ENCODE data around the gene CHID1. TPM values are rescaled to one million over a fixed set of nuclear protein-coding genes. Genes with fewer than 3 reads are reported as not detected.

Gene CHID1
- total RNA-seq, 2 donors from 2014 or later: 61.2 to 195 TPM

GRCh38 chr11:890794-891540 lies 19.6 kb downstream of the CHID1 start:
- H3K36me3 ChIP-seq: peaks cover 4% of the 10 kb centered on the region
- H3K4me1 ChIP-seq (ENCODE audit: control insufficient read depth in 1 of 2, low read depth in 2 of 2): no peaks in the 10 kb centered on the region
- no peak overlapping the region for H3K4me3 ChIP-seq
- TF ChIP-seq CTCF (IDR thresholded peaks at IDR 0.05): no peak
- no peak for DNase-seq (ENCODE audit: low spot score)
- no peaks in the 10 kb centered on the region for H3K27me3 ChIP-seq (replicated peaks; ENCODE audit: insufficient read depth)
- no peak overlapping the region for H3K27ac ChIP-seq
- no peaks in the 10 kb centered on the region for H3K9me3 ChIP-seq
- no peak for ATAC-seq (ENCODE audit: insufficient number of reproducible peaks, low FRiP score, low read depth)

DNA sequence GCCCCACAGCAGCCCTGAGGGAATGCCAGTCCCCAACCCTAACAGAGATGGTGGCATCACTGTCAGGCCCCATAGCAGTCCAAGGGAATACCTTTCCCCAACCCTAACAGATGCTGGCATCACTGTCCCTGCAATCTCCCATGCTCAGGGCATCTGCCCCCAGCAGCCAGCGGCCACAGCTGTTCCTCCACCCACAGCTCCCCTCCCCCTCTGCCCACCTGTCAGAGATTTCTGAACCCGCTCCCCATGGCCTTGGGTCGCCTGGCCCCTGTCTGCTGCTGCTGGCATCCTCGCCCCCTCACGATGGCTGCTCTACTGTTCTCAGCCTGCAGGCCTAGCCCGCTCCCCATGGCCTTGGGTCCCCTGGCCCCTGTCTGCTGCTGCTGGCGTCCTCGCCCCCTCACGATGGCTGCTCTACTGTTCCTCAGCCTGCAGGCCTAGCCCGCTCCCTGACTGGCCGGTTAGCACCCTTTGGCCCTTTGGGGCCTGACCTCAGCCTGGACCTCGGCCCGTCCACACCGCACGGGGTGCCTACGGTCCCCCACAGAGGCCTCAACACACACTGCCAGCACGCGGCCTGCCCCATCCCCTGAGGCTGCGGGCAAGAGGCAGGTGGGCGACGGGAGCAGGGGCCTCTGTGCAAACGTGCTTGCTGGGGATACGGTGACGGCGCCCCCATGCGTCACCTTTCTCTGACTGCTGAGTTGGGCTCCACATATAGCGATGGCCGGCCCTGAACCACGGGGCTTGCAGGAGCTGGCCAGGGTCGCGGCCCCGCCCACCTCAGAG lies 20.7 kb downstream of the CHID1 start:
- H3K4me3 ChIP-seq: no peak overlapping the region
- ATAC-seq (ENCODE audit: insufficient number of reproducible peaks, low FRiP score, low read depth) (no peak), DNase-seq (ENCODE audit: low spot score) (no peak)
- no peaks in the 10 kb centered on the region for H3K9me3 ChIP-seq
- no peaks in the 10 kb centered on the region for H3K4me1 ChIP-seq (ENCODE audit: control insufficient read depth in 1 of 2, low read depth in 2 of 2)
- TF ChIP-seq CTCF (IDR thresholded peaks at IDR 0.05): no peak
- H3K27ac ChIP-seq: no peak overlapping the region
- no peaks in the 10 kb centered on the region for H3K27me3 ChIP-seq (replicated peaks; ENCODE audit: insufficient read depth)
- peaks cover 4% of the 10 kb centered on the region for H3K36me3 ChIP-seq

GRCh38 chr11:889257-889656 lies 21.4 kb downstream of the CHID1 start:
- Histone ChIP-seq H3K27me3 (replicated peaks; ENCODE audit: insufficient read depth) (no peaks in the 10 kb centered on the region), H3K27ac (no peak overlapping the region), H3K9me3 (no peaks in the 10 kb centered on the region), H3K4me1 (ENCODE audit: control insufficient read depth in 1 of 2, low read depth in 2 of 2) (no peaks in the 10 kb centered on the region), H3K36me3 (peaks cover 4% of the 10 kb centered on the region), H3K4me3 (no peak overlapping the region)
- DNase-seq (ENCODE audit: low spot score): no peak
- ATAC-seq (ENCODE audit: insufficient number of reproducible peaks, low FRiP score, low read depth): no peak
- TF ChIP-seq CTCF (IDR thresholded peaks at IDR 0.05): no peak

DNA sequence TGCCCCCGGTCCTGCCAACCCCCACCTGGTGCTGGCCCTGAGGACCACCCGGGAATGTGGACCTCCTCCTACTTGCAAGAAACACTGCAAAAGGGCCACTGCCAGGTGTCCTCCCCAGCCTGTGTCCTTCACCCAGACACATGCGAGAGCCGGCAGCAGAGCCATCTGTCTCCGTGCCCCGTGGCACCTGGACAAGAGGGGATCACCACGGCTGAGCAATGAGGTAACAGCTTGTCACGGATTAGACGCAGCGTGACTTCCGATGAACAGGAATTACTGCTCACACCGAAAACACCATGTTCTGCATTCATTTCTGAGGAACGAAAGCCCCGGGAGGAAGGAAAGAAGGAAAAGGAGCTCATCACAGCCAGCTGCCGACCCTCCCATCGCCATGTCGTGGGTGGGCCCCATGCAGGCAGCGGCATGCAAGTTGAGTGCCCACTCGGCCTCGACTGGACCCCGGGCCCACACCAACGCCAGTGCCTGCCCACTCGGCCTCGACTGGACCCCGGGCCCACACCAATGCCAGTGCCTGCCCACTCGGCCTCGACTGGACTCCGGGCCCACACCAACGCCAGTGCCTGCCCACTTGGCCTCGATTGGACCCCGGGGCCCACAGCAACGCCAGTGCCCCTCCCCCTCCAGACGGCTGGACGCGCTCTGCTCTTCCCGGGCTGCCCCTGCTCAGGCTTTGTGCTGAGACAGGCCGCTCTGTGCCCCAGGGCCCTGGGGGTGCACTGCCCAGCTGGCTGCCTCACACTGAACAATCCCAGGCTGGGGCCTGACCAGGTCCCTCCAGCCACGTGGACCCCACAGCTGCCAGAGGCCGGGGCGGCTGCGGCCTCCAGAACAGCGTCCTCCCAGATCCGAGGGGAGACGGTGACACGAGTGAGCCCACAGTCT lies 22.0 kb downstream of the CHID1 start:
- ATAC-seq (ENCODE audit: insufficient number of reproducible peaks, low FRiP score, low read depth) (no peak), DNase-seq (ENCODE audit: low spot score) (no peak)

More for the DNA sequence above, 22.0 kb downstream of the CHID1 start:
- Histone ChIP-seq H3K36me3 (peaks cover 4% of the 10 kb centered on the region), H3K9me3 (no peaks in the 10 kb centered on the region), H3K27me3 (replicated peaks; ENCODE audit: insufficient read depth) (no peaks in the 10 kb centered on the region), H3K4me1 (ENCODE audit: control insufficient read depth in 1 of 2, low read depth in 2 of 2) (no peaks in the 10 kb centered on the region), H3K4me3 (no peak overlapping the region), H3K27ac (no peak overlapping the region)
- no peak for TF ChIP-seq CTCF (IDR thresholded peaks at IDR 0.05)

Data from thoracic aorta (tissue), 2 donors.